KMS-11 (cell line): ENCODE results near the gene SLC9A9.
"Not testable (repeated sequence)": the region's sequence is repeated elsewhere in the genome, so short reads cannot be mapped to it uniquely, and the experiment has no call there.

Experiments
- H2AFZ ChIP-seq: fragments of 200-600 bp; sonication (generic); 2 replicates; pipeline ENCODE4 v1.6.1; 2016; ENCODE audit warnings: antibody characterized with exemption, mixed run types, low read depth
- H3K27ac ChIP-seq: fragments of 200-600 bp; sonication (generic); 2 replicates; pipeline ENCODE4 v1.6.1; 2016; ENCODE audit warnings: mild to moderate bottlenecking, mixed run types
- H3K27me3 ChIP-seq: fragments of 200-600 bp; sonication (generic); 2 replicates; pipeline ENCODE4 v1.6.1; 2017; ENCODE audit warnings: mild to moderate bottlenecking, low read depth, mixed run types, moderate library complexity; ENCODE audit not compliant: insufficient read depth
- H3K36me3 ChIP-seq: fragments of 200-600 bp; sonication (generic); 2 replicates; pipeline ENCODE4 v1.6.1; 2017; ENCODE audit warnings: mild to moderate bottlenecking, mixed run types; ENCODE audit not compliant: insufficient read depth
- H3K4me1 ChIP-seq: fragments of 200-600 bp; sonication (generic); 2 replicates; pipeline ENCODE4 v1.6.1; 2016; ENCODE audit warnings: mild to moderate bottlenecking, low read depth, mixed run types; ENCODE audit not compliant: poor library complexity, severe bottlenecking
- H3K4me2 ChIP-seq: fragments of 200-600 bp; sonication (generic); 2 replicates; pipeline ENCODE4 v1.7.0; 2016; ENCODE audit warnings: mild to moderate bottlenecking, mixed run types
- H3K4me3 ChIP-seq: fragments of 200-600 bp; sonication (generic); IDR thresholded peaks from 2 replicates; pipeline ENCODE4 v1.6.1; 2017; ENCODE audit warnings: low read depth, low read length, mixed read lengths; ENCODE audit not compliant: insufficient read depth
- H3K79me2 ChIP-seq: fragments of 200-600 bp; sonication (generic); 2 replicates; pipeline ENCODE4 v1.6.1; 2016; ENCODE audit warnings: low read depth, mixed run types; ENCODE audit not compliant: insufficient read depth
- H3K9ac ChIP-seq: fragments of 200-600 bp; sonication (generic); 2 replicates; pipeline ENCODE4 v1.6.1; 2016; ENCODE audit warnings: mild to moderate bottlenecking, mixed run types
- H4K20me1 ChIP-seq: fragments of 200-600 bp; sonication (generic); 2 replicates; pipeline ENCODE4 v1.6.1; 2016; ENCODE audit warnings: mild to moderate bottlenecking, mixed run types; ENCODE audit not compliant: insufficient read depth
- TF ChIP-seq, protein P1 (sequence below): fragments of 200-600 bp; sonication (generic); conservative IDR thresholded peaks from 2 replicates; pipeline ENCODE4 v1.6.1; 2017; ENCODE audit warnings: low read depth, mild to moderate bottlenecking, antibody characterized with exemption, low read length, moderate library complexity, mixed read lengths

Gene SLC9A9

DNA sequence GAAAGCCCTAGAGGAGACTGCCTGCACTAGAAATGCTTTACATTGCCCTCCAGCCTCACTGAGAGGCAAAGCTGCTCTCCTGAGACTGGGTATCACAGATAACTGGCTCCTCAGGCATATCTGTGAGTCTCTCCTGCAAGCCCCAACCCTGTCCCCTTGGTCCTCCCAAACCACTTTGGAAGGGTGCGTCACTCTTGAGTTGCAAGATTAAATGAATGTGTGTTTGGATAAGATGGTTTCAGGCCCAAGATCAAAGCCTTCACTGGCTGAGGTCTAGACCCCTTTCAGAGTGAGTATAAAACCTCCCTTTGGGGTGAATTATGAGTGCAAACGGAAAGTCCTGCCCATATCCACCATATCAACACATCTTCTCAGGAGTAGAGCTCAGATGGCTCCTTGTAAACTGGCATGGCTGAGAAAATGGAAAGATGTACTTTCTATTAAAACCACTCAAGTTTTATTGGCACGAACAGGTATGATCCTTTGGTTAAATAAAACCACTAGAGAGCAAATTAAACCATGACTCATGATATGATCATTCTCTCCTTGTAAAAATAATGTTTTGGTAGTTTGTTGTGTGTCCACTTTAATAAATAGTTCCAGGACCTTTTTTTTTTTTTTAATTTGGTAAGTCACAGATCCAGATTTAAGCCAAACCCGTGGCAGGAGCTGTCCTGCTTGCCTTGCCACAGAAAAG, 564.7 kb downstream of the SLC9A9 start:
- H3K4me1 ChIP-seq: no peaks in the 10 kb centered on the region
- H3K27me3 ChIP-seq: no peaks in the 10 kb centered on the region
- TF ChIP-seq, protein P1, sequence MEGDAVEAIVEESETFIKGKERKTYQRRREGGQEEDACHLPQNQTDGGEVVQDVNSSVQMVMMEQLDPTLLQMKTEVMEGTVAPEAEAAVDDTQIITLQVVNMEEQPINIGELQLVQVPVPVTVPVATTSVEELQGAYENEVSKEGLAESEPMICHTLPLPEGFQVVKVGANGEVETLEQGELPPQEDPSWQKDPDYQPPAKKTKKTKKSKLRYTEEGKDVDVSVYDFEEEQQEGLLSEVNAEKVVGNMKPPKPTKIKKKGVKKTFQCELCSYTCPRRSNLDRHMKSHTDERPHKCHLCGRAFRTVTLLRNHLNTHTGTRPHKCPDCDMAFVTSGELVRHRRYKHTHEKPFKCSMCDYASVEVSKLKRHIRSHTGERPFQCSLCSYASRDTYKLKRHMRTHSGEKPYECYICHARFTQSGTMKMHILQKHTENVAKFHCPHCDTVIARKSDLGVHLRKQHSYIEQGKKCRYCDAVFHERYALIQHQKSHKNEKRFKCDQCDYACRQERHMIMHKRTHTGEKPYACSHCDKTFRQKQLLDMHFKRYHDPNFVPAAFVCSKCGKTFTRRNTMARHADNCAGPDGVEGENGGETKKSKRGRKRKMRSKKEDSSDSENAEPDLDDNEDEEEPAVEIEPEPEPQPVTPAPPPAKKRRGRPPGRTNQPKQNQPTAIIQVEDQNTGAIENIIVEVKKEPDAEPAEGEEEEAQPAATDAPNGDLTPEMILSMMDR: no peak
- no peak overlapping the region for H3K27ac ChIP-seq
- no peak overlapping the region for H2AFZ ChIP-seq
- no peaks in the 10 kb centered on the region for H3K36me3 ChIP-seq
- H3K9ac ChIP-seq: no peak overlapping the region
- no peak overlapping the region for H3K4me2 ChIP-seq
- no peaks in the 10 kb centered on the region for H4K20me1 ChIP-seq
- H3K4me3 ChIP-seq: no peak overlapping the region
- no peaks in the 10 kb centered on the region for H3K79me2 ChIP-seq

DNA sequence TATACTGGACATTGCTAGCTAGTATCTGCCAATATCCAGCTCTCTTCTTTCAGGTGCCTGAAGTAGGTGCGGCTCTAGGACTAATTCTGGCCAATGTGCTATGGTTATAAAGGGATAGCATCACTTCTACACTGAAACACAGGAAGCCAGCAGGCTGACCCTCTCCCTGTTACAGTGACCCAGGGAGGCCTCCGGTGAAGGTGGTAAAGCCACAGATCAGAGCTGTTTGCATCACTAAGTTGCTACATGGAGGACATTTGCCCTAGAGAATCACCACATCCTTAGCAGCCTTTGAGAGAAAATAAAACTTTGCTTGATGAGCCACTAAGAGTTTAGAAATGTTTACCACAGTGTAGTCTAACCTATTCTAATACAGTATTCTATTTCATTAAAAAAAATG, 567.3 kb downstream of the SLC9A9 start:
- Histone ChIP-seq H3K4me3 (no peak overlapping the region), H3K9ac (no peak overlapping the region), H4K20me1 (no peaks in the 10 kb centered on the region), H3K4me2 (no peak overlapping the region), H3K4me1 (no peaks in the 10 kb centered on the region), H3K27ac (no peak overlapping the region), H3K27me3 (no peaks in the 10 kb centered on the region), H3K79me2 (no peaks in the 10 kb centered on the region), H2AFZ (no peak overlapping the region), H3K36me3 (no peaks in the 10 kb centered on the region)
- TF ChIP-seq, protein P1: no peak

- H3K27ac ChIP-seq, H3K27me3 ChIP-seq, H3K9ac ChIP-seq, H2AFZ ChIP-seq, H4K20me1 ChIP-seq, H3K79me2 ChIP-seq, H3K36me3 ChIP-seq, H3K4me2 ChIP-seq, H3K4me3 ChIP-seq, H3K4me1 ChIP-seq: not testable (repeated sequence)
Observed at GRCh38 chr3:143279567-143279966, 568.7 kb downstream of the SLC9A9 start.

- no peaks in the 10 kb centered on the region for H3K4me1 ChIP-seq
- H3K9ac ChIP-seq: no peak overlapping the region
- H3K4me3 ChIP-seq: no peak overlapping the region
- H3K27ac ChIP-seq: no peak overlapping the region
- H3K27me3 ChIP-seq: no peaks in the 10 kb centered on the region
- no peaks in the 10 kb centered on the region for H4K20me1 ChIP-seq
- H2AFZ ChIP-seq: no peak overlapping the region
- no peak overlapping the region for H3K4me2 ChIP-seq
- H3K36me3 ChIP-seq: no peaks in the 10 kb centered on the region
- TF ChIP-seq, protein P1: no peak
- H3K79me2 ChIP-seq: no peaks in the 10 kb centered on the region
Observed at GRCh38 chr3:143278721-143279120, 569.5 kb downstream of the SLC9A9 start.

- Histone ChIP-seq H3K27me3 (no peaks in the 10 kb centered on the region), H4K20me1 (no peaks in the 10 kb centered on the region), H3K9ac (no peak overlapping the region), H3K27ac (no peak overlapping the region), H3K4me2 (no peak overlapping the region), H3K4me3 (no peak overlapping the region), H3K36me3 (no peaks in the 10 kb centered on the region), H3K4me1 (no peaks in the 10 kb centered on the region), H3K79me2 (no peaks in the 10 kb centered on the region), H2AFZ (no peak overlapping the region)
- TF ChIP-seq, protein P1: no peak
Observed at GRCh38 chr3:143277531-143277930, 570.7 kb downstream of the SLC9A9 start.
